HG03521 (cell line): ENCODE data around the gene ELOVL3.
A peak's percentile ranks its signal among the peaks of the same experiment; 100 is the strongest.

Experiments used
- ATAC-seq: cut with Tn5 transposase; IDR thresholded peaks from one replicate; pipeline ENCODE4 v1.9.1; 2021; ENCODE audit warnings: mild to moderate bottlenecking, moderate library complexity; ENCODE audit not compliant: unreplicated experiment

The ELOVL3 gene

GRCh38 chr10:102222797-102223196 lies 3.3 kb upstream of the ELOVL3 start:
- ATAC-seq, result no peak

- ATAC-seq, result no peak
These were observed 407 bp downstream of the ELOVL3 start for GRCh38 chr10:102226542-102226870.

GRCh38 chr10:102227050-102227449 lies 951 bp downstream of the ELOVL3 start:
- ATAC-seq, result no peak

GRCh38 chr10:102229810-102230263 lies 3.7 kb downstream of the ELOVL3 start:
- no peak for ATAC-seq

GRCh38 chr10:102230264-102230860 lies 4.3 kb downstream of the ELOVL3 start:
- no peak for ATAC-seq

GRCh38 chr10:102230861-102231356 lies 4.8 kb downstream of the ELOVL3 start:
- ATAC-seq, result no peak

- no peak for ATAC-seq
These were observed 5.5 kb downstream of the ELOVL3 start for GRCh38 chr10:102231357-102232318.

GRCh38 chr10:102233997-102234396 lies 7.9 kb downstream of the ELOVL3 start:
- ATAC-seq, result no peak

- ATAC-seq, result no peak
These were observed 8.9 kb downstream of the ELOVL3 start for GRCh38 chr10:102234888-102235597.

- ATAC-seq, result no peak
These were observed 9.5 kb downstream of the ELOVL3 start for GRCh38 chr10:102235598-102235920.

GRCh38 chr10:102236006-102236405 lies 9.9 kb downstream of the ELOVL3 start:
- no peak for ATAC-seq

GRCh38 chr10:102237711-102238252 lies 11.7 kb downstream of the ELOVL3 start:
- no peak for ATAC-seq

- ATAC-seq, result no peak
These were observed 14.4 kb downstream of the ELOVL3 start for GRCh38 chr10:102240467-102241031.

GRCh38 chr10:102241032-102241443 lies 14.9 kb downstream of the ELOVL3 start:
- no peak for ATAC-seq

- peak; percentile 41 for ATAC-seq
These were observed 15.5 kb downstream of the ELOVL3 start, which contains the start of gene PITX3 for GRCh38 chr10:102241444-102242117. Gene PITX3, minus strand, starts transcription at chr10:102241512. Its CDS starts 9,432 bp downstream, at chr10:102232080.

GRCh38 chr10:102242118-102242485 lies 16.0 kb downstream of the ELOVL3 start:
- ATAC-seq, result no peak

GRCh38 chr10:102243309-102243708 lies 17.2 kb downstream of the ELOVL3 start:
- no peak for ATAC-seq

GRCh38 chr10:102245082-102245931 lies 19.2 kb downstream of the ELOVL3 start, which contains the start of gene GBF1:
Gene GBF1, plus strand, starts transcription at chr10:102245532. Its CDS starts 13,407 bp downstream, at chr10:102258939.
- peak; percentile 82 for ATAC-seq

- no peak for ATAC-seq
These were observed 19.8 kb downstream of the ELOVL3 start for GRCh38 chr10:102245932-102246251.
